ENCODE measurements around the gene MYH16. TPM values are rescaled to one million over a fixed set of nuclear protein-coding genes. Genes with fewer than 3 reads are reported as not detected.

The MYH16 gene
- total and polyA plus RNA-seq, 9 of the 15 experiments (the other 6 are each of a cell fraction or from before 2014, with no cell fraction given), result 0.09 TPM; not detected in 8

DNA sequence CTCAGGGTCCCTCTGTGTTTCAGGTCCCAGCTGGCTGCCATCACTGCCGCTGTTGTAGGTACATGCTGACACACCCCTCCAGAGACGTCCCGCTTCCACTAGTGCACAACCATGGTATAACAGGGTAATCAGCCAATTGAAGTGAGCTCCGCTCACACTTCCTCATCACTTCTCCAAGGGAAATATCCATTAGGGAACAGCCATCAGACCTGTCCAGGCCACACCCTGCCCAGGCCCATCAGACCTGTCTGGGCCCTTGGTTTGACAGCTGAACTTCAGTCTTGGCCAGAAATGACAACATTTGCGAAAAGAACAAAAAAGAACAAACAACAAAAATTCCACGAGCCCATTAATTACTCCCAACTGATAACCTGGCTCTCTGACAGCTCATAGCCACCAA lies 11.0 kb upstream of the MYH16 start:
- H3K9me1 ChIP-seq (ENCODE audit: control insufficient read depth, insufficient read depth, low read length), result no peaks in the 10 kb centered on the region
- no peaks in the 10 kb centered on the region for H3K79me2 ChIP-seq (ENCODE audit: control insufficient read depth, insufficient read depth, low read length)
- no peak overlapping the region for H3K4me3 ChIP-seq
- H3K4me1 ChIP-seq (replicated peaks in 1 of 2; ENCODE audit: control insufficient read depth in 2 of 2, insufficient read depth in 2 of 2, low read length in 2 of 2), result no peaks in the 10 kb centered on the region
- no TSS peak for BruUV-seq (replicated peaks)
- no peak overlapping the region; a peak in 1 of 4 replicates for H3K9ac ChIP-seq (ENCODE audit: insufficient read depth in 1 of 2, low read depth in 2 of 2, low read length in 2 of 2)
- peak; percentile 45; the same call in 2 of the 3 replicates for ATAC-seq
- TF ChIP-seq TCF3 (CRISPR knock-in tag; IDR thresholded peaks at IDR 0.05) (no peak), ZNF695 (CRISPR knock-in tag; IDR thresholded peaks at IDR 0.05) (no peak), NEUROD1 (IDR thresholded peaks at IDR 0.05; ENCODE audit: borderline replicate concordance, low read depth, low read length, partially characterized antibody) (no peak), CREM (IDR thresholded peaks at IDR 0.05; ENCODE audit: low read depth) (no peak), RNF2 (IDR thresholded peaks at IDR 0.05) (no peak), NCOR1 (IDR thresholded peaks at IDR 0.05) (no peak), ZNF696 (CRISPR knock-in tag; conservative IDR thresholded peaks at IDR 0.05) (no peak), ZNF316 (IDR thresholded peaks at IDR 0.05) (no peak), JUN (IDR thresholded peaks at IDR 0.05; ENCODE audit: borderline replicate concordance, low read depth, low read length) (no peak), JUN (CRISPR knock-in tag; IDR thresholded peaks at IDR 0.05; ENCODE audit: borderline replicate concordance) (no peak), TCF7 (IDR thresholded peaks at IDR 0.05; ENCODE audit: borderline replicate concordance) (no peak), PHTF2 (CRISPR knock-in tag; IDR thresholded peaks at IDR 0.05) (no peak), ZBTB17 (CRISPR knock-in tag; IDR thresholded peaks at IDR 0.05) (no peak), KAT7 (CRISPR knock-in tag; IDR thresholded peaks at IDR 0.05; ENCODE audit: borderline replicate concordance) (no peak), CEBPG (CRISPR knock-in tag; IDR thresholded peaks at IDR 0.05) (no peak), CEBPG (tag; conservative IDR thresholded peaks at IDR 0.05 in 1 of 2, IDR thresholded peaks at IDR 0.05 in 1 of 2) (no peak), TFAP4 (CRISPR knock-in tag; IDR thresholded peaks at IDR 0.05; ENCODE audit: borderline replicate concordance) (no peak), ZEB2 (IDR thresholded peaks at IDR 0.05) (no peak)
- TF ChIP-seq, protein P1, sequence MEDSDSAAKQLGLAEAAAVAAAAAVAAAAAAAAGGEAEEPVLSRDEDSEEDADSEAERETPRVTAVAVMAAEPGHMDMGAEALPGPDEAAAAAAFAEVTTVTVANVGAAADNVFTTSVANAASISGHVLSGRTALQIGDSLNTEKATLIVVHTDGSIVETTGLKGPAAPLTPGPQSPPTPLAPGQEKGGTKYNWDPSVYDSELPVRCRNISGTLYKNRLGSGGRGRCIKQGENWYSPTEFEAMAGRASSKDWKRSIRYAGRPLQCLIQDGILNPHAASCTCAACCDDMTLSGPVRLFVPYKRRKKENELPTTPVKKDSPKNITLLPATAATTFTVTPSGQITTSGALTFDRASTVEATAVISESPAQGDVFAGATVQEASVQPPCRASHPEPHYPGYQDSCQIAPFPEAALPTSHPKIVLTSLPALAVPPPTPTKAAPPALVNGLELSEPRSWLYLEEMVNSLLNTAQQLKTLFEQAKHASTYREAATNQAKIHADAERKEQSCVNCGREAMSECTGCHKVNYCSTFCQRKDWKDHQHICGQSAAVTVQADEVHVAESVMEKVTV (CRISPR knock-in tag; IDR thresholded peaks at IDR 0.05), result no peak
- no peaks in the 10 kb centered on the region for H3K9me3 ChIP-seq (replicated peaks; ENCODE audit: control insufficient read depth, insufficient read depth, low read depth, low read length)
- H3K36me3 ChIP-seq (ENCODE audit: control insufficient read depth, insufficient read depth, low read length), result no peaks in the 10 kb centered on the region
- 0% methylated on average over 6 of the region's 6 CpGs for WGBS (ENCODE audit: insufficient coverage, low coverage, missing lambda C conversion rate)
- no peaks in the 10 kb centered on the region for H4K20me1 ChIP-seq (replicated peaks; ENCODE audit: control insufficient read depth, insufficient read depth, low read length)
- no peak overlapping the region for H3K27ac ChIP-seq (ENCODE audit: extremely low read depth, low read depth, low read length)
- FAIRE-seq, result no peak
- POLR2A ChIA-PET, result interaction anchor here (1.5 to 1.6 kb wide), 2 partner anchors 8 to 9 kb away, joined by 3 to 5 read pairs; no protein-coding TSS in a partner anchor
- in situ Hi-C loops (cut with MboI) (no loop called here), intact Hi-C loops (cut with micrococcal nuclease) (no loop called here)
- no peak overlapping the region for H3K4me2 ChIP-seq (ENCODE audit: insufficient read depth, low read length)
- CTCF ChIA-PET (ENCODE audit: low intra/inter-chr PET ratio), result no interaction called here
- peaks cover 1 to 56% of the 10 kb centered on the region in 2 experiments; a peak in 4 of 5 replicates for H3K27me3 ChIP-seq (ENCODE audit: control insufficient read depth in 2 of 2, insufficient read depth in 2 of 2, low read length in 2 of 2)
- H2AFZ ChIP-seq (ENCODE audit: low read depth, low read length), result no peak overlapping the region
- DNase-seq (ENCODE audit: extremely low read depth in 1 of 4, low spot score in 3 of 4), result no peak

Data from K562 (cell line).